OCI-LY1 (cell line): ENCODE results near the gene ITGB3BP.

Source experiments
- H2AFZ ChIP-seq: fragments of 200-600 bp; sonication (generic), shearing (Covaris generic); 2 replicates; pipeline ENCODE4 v1.6.0; 2014; ENCODE audit warnings: antibody characterized with exemption, mild to moderate bottlenecking, low read length
- H3F3A ChIP-seq: fragments of 200-600 bp; sonication (generic), shearing (Covaris generic); 2 replicates; pipeline ENCODE4 v1.6.0; 2014; ENCODE audit warnings: mild to moderate bottlenecking, antibody characterized with exemption, low read length, moderate library complexity; ENCODE audit not compliant: insufficient read depth
- H3K27ac ChIP-seq: fragments of 200-600 bp; sonication (generic); 2 replicates; pipeline ENCODE4 v1.5.1; 2014; ENCODE audit warnings: low read length, mixed run types, mild to moderate bottlenecking, low read depth; ENCODE audit not compliant: poor library complexity, severe bottlenecking
- H3K27me3 ChIP-seq: fragments of 200-600 bp; sonication (generic); 2 replicates; pipeline ENCODE4 v1.6.0; 2014; ENCODE audit warnings: antibody characterized with exemption, mild to moderate bottlenecking, low read length, moderate library complexity; ENCODE audit not compliant: insufficient read depth
- H3K36me3 ChIP-seq: fragments of 200-600 bp; sonication (generic); 2 replicates; pipeline ENCODE4 v1.6.1; 2014; ENCODE audit warnings: mild to moderate bottlenecking, antibody characterized with exemption, low read length, moderate library complexity, mixed read lengths; ENCODE audit not compliant: insufficient read depth
- H3K4me1 ChIP-seq: fragments of 200-600 bp; sonication (generic); 2 replicates; pipeline ENCODE4 v1.5.1; 2014; ENCODE audit warnings: mild to moderate bottlenecking, low read length, moderate library complexity; ENCODE audit not compliant: insufficient read depth, severe bottlenecking
- H3K4me2 ChIP-seq: fragments of 200-600 bp; sonication (generic), shearing (Covaris generic); 2 replicates; pipeline ENCODE4 v1.6.1; 2014; ENCODE audit warnings: low read length
- H3K4me3 ChIP-seq: fragments of 200-600 bp; sonication (generic); 2 replicates; pipeline ENCODE4 v1.5.1; 2014; ENCODE audit warnings: low read length, low read depth, mild to moderate bottlenecking, mixed read lengths; ENCODE audit not compliant: poor library complexity, severe bottlenecking
- H3K79me2 ChIP-seq: fragments of 200-600 bp; shearing (Covaris generic); 2 replicates; pipeline ENCODE4 v1.6.1; 2016; ENCODE audit warnings: mixed run types, low read length, mixed read lengths; ENCODE audit not compliant: insufficient read depth
- H3K9ac ChIP-seq: fragments of 200-600 bp; sonication (generic), shearing (Covaris generic); 2 replicates; pipeline ENCODE4 v1.6.1; 2014; ENCODE audit warnings: mild to moderate bottlenecking, low read length, mixed read lengths
- H3K9me2 ChIP-seq: fragments of 200-600 bp; sonication (generic), shearing (Covaris generic); 2 replicates; pipeline ENCODE4 v1.6.1; 2014; ENCODE audit warnings: low read depth, mild to moderate bottlenecking, low read length, mixed read lengths
- H3K9me3 ChIP-seq: fragments of 200-600 bp; shearing (Covaris generic); 2 replicates; pipeline ENCODE4 v1.6.1; 2014; ENCODE audit warnings: low read length, mixed read lengths
- H4K20me1 ChIP-seq: fragments of 200-600 bp; sonication (generic), shearing (Covaris generic); 2 replicates; pipeline ENCODE4 v1.6.0; 2016; ENCODE audit warnings: mild to moderate bottlenecking, low read length; ENCODE audit not compliant: insufficient read depth
- CTCF ChIP-seq: fragments of 200-600 bp; sonication (generic), shearing (Covaris generic); IDR thresholded peaks from 2 replicates; pipeline ENCODE4 v1.5.1; 2017; ENCODE audit warnings: mild to moderate bottlenecking, antibody characterized with exemption, low read length, moderate library complexity, mixed read lengths
- EZH2 ChIP-seq: fragments of 200-600 bp; sonication (generic), shearing (Covaris generic); IDR thresholded peaks from 2 replicates; pipeline ENCODE4 v1.8.0; 2017; ENCODE audit warnings: borderline replicate concordance, mixed run types, mild to moderate bottlenecking, antibody characterized with exemption, low read length, moderate library complexity, mixed read lengths

Gene ITGB3BP

DNA sequence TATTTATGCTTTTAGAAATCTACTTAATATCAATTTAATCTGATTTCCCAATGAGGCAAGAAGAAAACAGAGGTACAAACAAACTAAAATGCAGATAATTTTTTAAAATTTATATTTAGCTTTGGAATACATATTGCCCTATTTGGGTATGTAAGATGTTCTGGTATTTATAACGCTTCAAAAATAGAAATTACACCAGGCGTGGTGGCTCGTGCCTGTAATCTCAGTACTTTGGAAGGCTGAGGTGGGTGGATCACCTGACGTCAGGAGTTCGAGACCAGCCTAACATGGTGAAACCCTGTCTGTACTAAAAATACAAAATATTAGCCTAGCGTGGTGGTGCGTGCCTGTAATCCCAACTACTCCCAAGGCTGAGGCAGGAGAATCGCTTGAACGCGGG, 13.3 kb downstream of the ITGB3BP start:
- Histone ChIP-seq H3K4me1 (no peaks in the 10 kb centered on the region), H3K4me3 (no peak overlapping the region), H3K27me3 (no peaks in the 10 kb centered on the region), H3F3A (no peaks in the 10 kb centered on the region), H3K9me3 (peaks cover 3% of the 10 kb centered on the region; the same call in 1 of the 2 replicates), H3K9me2 (no peaks in the 10 kb centered on the region), H3K9ac (no peak overlapping the region), H3K79me2 (peaks cover 16% of the 10 kb centered on the region), H3K27ac (no peak overlapping the region), H3K36me3 (peaks cover 37% of the 10 kb centered on the region), H2AFZ (no peak overlapping the region), H4K20me1 (no peaks in the 10 kb centered on the region), H3K4me2 (no peak overlapping the region)
- TF ChIP-seq EZH2 (no peak), CTCF (no peak)

DNA sequence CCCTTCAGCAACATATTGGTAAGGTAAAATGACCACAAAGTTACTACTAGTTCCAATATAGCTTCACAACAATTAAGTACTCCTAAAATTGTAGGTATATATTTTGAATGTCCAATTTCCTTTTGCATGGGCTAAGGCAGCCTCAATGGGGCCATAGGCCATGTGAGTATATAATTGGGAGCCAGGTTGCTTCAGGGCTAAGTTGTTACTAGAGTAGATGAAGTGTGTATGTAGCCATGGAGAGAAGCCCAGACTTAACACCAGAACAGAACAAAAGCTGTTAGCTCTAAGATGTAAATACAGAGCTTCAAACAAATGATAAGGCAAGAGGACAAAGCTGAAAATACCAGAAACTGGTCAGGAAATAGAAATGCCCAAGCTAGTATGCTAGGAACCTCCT, 16.2 kb downstream of the ITGB3BP start:
- Histone ChIP-seq H3K79me2 (peaks cover 4% of the 10 kb centered on the region; the same call in 1 of the 2 replicates), H3K9ac (no peak overlapping the region), H3K4me1 (no peaks in the 10 kb centered on the region), H3F3A (no peaks in the 10 kb centered on the region), H3K36me3 (peaks cover 32% of the 10 kb centered on the region), H3K4me3 (no peak overlapping the region), H3K9me3 (0 out of 2 replicates have a peak, but pooled peaks cover 2% of the 10 kb centered on the region), H3K9me2 (no peaks in the 10 kb centered on the region), H4K20me1 (no peaks in the 10 kb centered on the region), H3K27me3 (no peaks in the 10 kb centered on the region), H3K4me2 (no peak overlapping the region), H3K27ac (no peak overlapping the region), H2AFZ (no peak overlapping the region)
- TF ChIP-seq CTCF (no peak), EZH2 (no peak)

DNA sequence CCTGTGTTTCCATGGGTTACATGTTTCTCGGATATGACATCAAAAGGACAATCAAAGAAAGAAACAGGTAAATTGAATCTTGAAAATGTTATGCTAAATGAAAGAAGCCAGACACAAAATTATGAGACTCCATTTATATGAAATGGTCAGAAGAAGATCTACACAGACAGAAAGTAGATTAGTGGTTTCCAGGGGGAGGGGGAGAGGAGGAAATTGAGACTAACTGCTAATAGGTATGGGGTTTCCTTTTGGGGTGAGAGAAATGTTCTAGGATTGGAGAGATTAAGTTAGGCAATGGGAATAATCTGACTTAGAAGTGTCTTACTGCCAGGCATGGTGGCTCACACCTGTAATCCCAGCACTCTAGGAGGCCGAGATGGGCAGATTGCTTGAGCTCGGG, 21.8 kb downstream of the ITGB3BP start:
- no peaks in the 10 kb centered on the region for H3F3A ChIP-seq
- H3K27me3 ChIP-seq = no peaks in the 10 kb centered on the region
- H3K4me2 ChIP-seq = no peak overlapping the region
- no peaks in the 10 kb centered on the region for H4K20me1 ChIP-seq
- H3K79me2 ChIP-seq = no peaks in the 10 kb centered on the region
- H2AFZ ChIP-seq = no peak overlapping the region
- H3K4me1 ChIP-seq = no peaks in the 10 kb centered on the region
- no peaks in the 10 kb centered on the region for H3K9me2 ChIP-seq
- no peak overlapping the region for H3K4me3 ChIP-seq
- no peak overlapping the region for H3K27ac ChIP-seq
- H3K36me3 ChIP-seq = peaks cover 17% of the 10 kb centered on the region
- H3K9ac ChIP-seq = no peak overlapping the region
- TF ChIP-seq CTCF = no peak
- no peak for TF ChIP-seq EZH2
- 0 out of 2 replicates have a peak, but pooled peaks cover 2% of the 10 kb centered on the region for H3K9me3 ChIP-seq
